ENCODE data around the gene GLIS1.

DNA sequence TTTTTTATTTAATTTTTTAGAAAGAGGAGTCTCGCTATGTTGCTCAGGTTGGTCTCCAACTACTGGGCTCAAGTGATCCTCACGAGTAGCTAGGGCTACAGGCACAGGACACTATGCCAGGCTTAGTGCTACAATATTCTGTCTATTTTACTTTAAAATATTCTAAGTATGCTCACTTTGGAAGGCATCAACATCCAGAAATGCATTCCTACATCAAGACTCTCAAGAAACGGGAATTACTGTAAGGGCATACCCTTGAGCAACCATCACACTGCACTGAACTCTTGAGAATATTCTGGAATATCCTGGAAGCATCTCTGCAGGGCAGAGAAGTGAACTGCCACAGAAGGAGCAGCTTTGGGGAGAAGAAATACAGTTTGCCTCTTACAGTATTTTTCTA lies 280.3 kb downstream of the GLIS1 start:
- TF ChIP-seq FOXP2 (optimal IDR thresholded peaks at IDR 0.05; ENCODE audit: control extremely low read depth, extremely low read length, insufficient read depth) (no peak), EZH2 (IDR thresholded peaks at IDR 0.05) (no peak), POLR2AphosphoS5 (IDR thresholded peaks at IDR 0.05; ENCODE audit: borderline replicate concordance, low read depth, low read length) (no peak)

Measured in SK-N-MC (cell line).